HepG2 (cell line): ENCODE data around the gene FAM161A. TPM values are rescaled to one million over a fixed set of nuclear protein-coding genes. Genes with fewer than 3 reads are reported as not detected.

Experiments
- ARNT2 ChIP-seq: sonication (generic); formaldehyde crosslinking; IDR thresholded peaks from 2 replicates; pipeline ENCODE4 v1.8.0; 2022; ENCODE audit warnings: mild to moderate bottlenecking, low read depth, missing genetic modification reagents, moderate library complexity
- BATF2 ChIP-seq: sonication (generic); formaldehyde crosslinking; IDR thresholded peaks from 2 replicates; pipeline ENCODE4 v1.8.0; 2022; ENCODE audit warnings: mild to moderate bottlenecking, missing genetic modification reagents, moderate library complexity
- HOXD1 ChIP-seq: sonication (generic); formaldehyde crosslinking; IDR thresholded peaks from 2 replicates; pipeline ENCODE4 v1.5.0; 2020; ENCODE audit warnings: missing genetic modification reagents
- KDM6A ChIP-seq: IDR thresholded peaks from 2 replicates; pipeline ENCODE4 v1.6.1; 2016; ENCODE audit warnings: low read depth
- MBD4 ChIP-seq: IDR thresholded peaks from 2 replicates; pipeline ENCODE4 v1.6.1; 2012; ENCODE audit warnings: low read length, inconsistent platforms, borderline replicate concordance
- NFE2L2 ChIP-seq: fragments of 150-350 bp; IDR thresholded peaks from 2 replicates; pipeline ENCODE4 v1.6.1; 2014; ENCODE audit warnings: low read length
- NONO ChIP-seq, 2 experiments: fragments of 450-650 bp in 1 of 2; sonication (generic) in 1 of 2; formaldehyde crosslinking in 1 of 2; IDR thresholded peaks in 1 of 2; conservative IDR thresholded peaks in 1 of 2; 2 replicates each; pipeline versions ENCODE4 v1.6.1 to v1.8.0; 2017 to 2022; ENCODE audit warnings: mild to moderate bottlenecking in 1 of 2, missing genetic modification reagents in 1 of 2, moderate library complexity in 1 of 2
- PHF21A ChIP-seq: sonication (generic); formaldehyde crosslinking; IDR thresholded peaks from 2 replicates; pipeline ENCODE4 v1.5.0; 2020; ENCODE audit warnings: mild to moderate bottlenecking, missing genetic modification reagents
- SATB2 ChIP-seq: sonication (generic); formaldehyde crosslinking; IDR thresholded peaks from 2 replicates; pipeline ENCODE4 v1.5.0; 2020; ENCODE audit warnings: missing genetic modification reagents
- SP2 ChIP-seq: sonication (generic); formaldehyde crosslinking; IDR thresholded peaks from 2 replicates; pipeline ENCODE4 v1.5.1; 2020; ENCODE audit warnings: mild to moderate bottlenecking, missing genetic modification reagents
- SRSF1 ChIP-seq: fragments of 200-400 bp; formaldehyde crosslinking; optimal IDR thresholded peaks from 2 replicates; pipeline ENCODE3; 2017; ENCODE audit warnings: mild to moderate bottlenecking, low read depth, low read length, moderate library complexity
- ZFP62 ChIP-seq: sonication (generic); formaldehyde crosslinking; IDR thresholded peaks from 2 replicates; pipeline ENCODE4 v1.4.0; 2020; ENCODE audit warnings: missing genetic modification reagents
- ZHX1 ChIP-seq: sonication (generic); formaldehyde crosslinking; IDR thresholded peaks from 2 replicates; pipeline ENCODE4 v1.8.1; 2022; ENCODE audit warnings: low read depth, mild to moderate bottlenecking, missing genetic modification reagents
- ZNF501 ChIP-seq: sonication (generic); formaldehyde crosslinking; IDR thresholded peaks from 2 replicates; pipeline ENCODE4 v1.5.1; 2020; ENCODE audit warnings: mild to moderate bottlenecking, moderate library complexity, missing genetic modification reagents
- ZNF570 ChIP-seq: sonication (generic); formaldehyde crosslinking; IDR thresholded peaks from 2 replicates; pipeline ENCODE4 v1.4.0; 2020; ENCODE audit warnings: mild to moderate bottlenecking, missing genetic modification reagents, borderline replicate concordance
- ZNF577 ChIP-seq: sonication (generic); formaldehyde crosslinking; IDR thresholded peaks from 2 replicates; pipeline ENCODE4 v1.4.0; 2020; ENCODE audit warnings: mild to moderate bottlenecking, low read depth, missing genetic modification reagents, borderline replicate concordance
- ZNF644 ChIP-seq: IDR thresholded peaks from 2 replicates; pipeline ENCODE4 v1.6.1; 2016; ENCODE audit warnings: low read depth
- ZNF710 ChIP-seq: sonication (generic); formaldehyde crosslinking; IDR thresholded peaks from 2 replicates; pipeline ENCODE4 v1.5.0; 2020; ENCODE audit warnings: mild to moderate bottlenecking, missing genetic modification reagents, borderline replicate concordance
- ZSCAN21 ChIP-seq: sonication (generic); formaldehyde crosslinking; IDR thresholded peaks from 2 replicates; pipeline ENCODE4 v1.8.0; 2022; ENCODE audit warnings: mild to moderate bottlenecking, missing genetic modification reagents, moderate library complexity, borderline replicate concordance
- polyA plus RNA-seq, 8 experiments: library from polyadenylated mRNA; depleted of rRNA in 3 of 8; stranded (reverse) in 7 of 8; unstranded in 1 of 8; fragments of >200 nt; fragmentation: Illumina TruSeq in 4 of 8; extraction: Trizol in 4 of 8; gene quantifications; 2 replicates each; pipeline versions ENCODE4 v1.2.1 to v1.2.3, GENCODE V29; 2011 to 2016; ENCODE audit warnings: low read depth in 4 of 8, missing spikeins in 1 of 8, mixed read lengths in 1 of 8; ENCODE audit not compliant: insufficient read depth in 1 of 8
- total RNA-seq, 5 experiments: library from RNA; depleted of rRNA; stranded (reverse); fragments of >200 nt; fragmentation: Illumina TruSeq; extraction: Trizol; gene quantifications; 2 replicates each; pipeline ENCODE4 v1.2.3, GENCODE V29; 2016; ENCODE audit warnings: low read depth in 1 of 5

Gene FAM161A
- total and polyA plus RNA-seq, 2 of the 13 experiments (the other 11 are each of a cell fraction or from before 2014, with no cell fraction given): 2.7 to 3.4 TPM

- TF ChIP-seq ZNF710 (CRISPR knock-in tag): peak; percentile 37; the same call in 1 of the 2 replicates
- TF ChIP-seq HOXD1 (CRISPR knock-in tag): no peak; the same call in 1 of the 2 replicates
- TF ChIP-seq ARNT2: no peak
- peak; percentile 75 for TF ChIP-seq SRSF1
- peak; percentile 81; the same call in 1 of the 2 replicates for TF ChIP-seq ZSCAN21 (CRISPR knock-in tag)
- TF ChIP-seq ZFP62 (CRISPR knock-in tag): no peak
- TF ChIP-seq BATF2 (CRISPR knock-in tag): no peak
- no peak for TF ChIP-seq SATB2
- no peak for TF ChIP-seq ZNF577 (CRISPR knock-in tag)
- TF ChIP-seq ZNF570 (CRISPR knock-in tag): no peak
- no peak for TF ChIP-seq NONO (IDR thresholded peaks at IDR 0.05)
- TF ChIP-seq NONO (CRISPR knock-in tag; conservative IDR thresholded peaks at IDR 0.05): peak; percentile 89
- no peak for TF ChIP-seq MBD4
- TF ChIP-seq ZNF644 (CRISPR knock-in tag): peak; percentile 46; the same call in 1 of the 2 replicates
- no peak; the same call in 1 of the 2 replicates for TF ChIP-seq KDM6A (CRISPR knock-in tag)
- 0 out of 2 replicates have a peak, but pooled peaks have one; percentile 62 for TF ChIP-seq PHF21A
- TF ChIP-seq ZHX1 (CRISPR knock-in tag): peak; percentile 92; the same call in 1 of the 2 replicates
- peak; percentile 93 for TF ChIP-seq SP2 (CRISPR knock-in tag)
- TF ChIP-seq ZNF501 (CRISPR knock-in tag): peak; percentile 87
- peak; percentile 40; the same call in 1 of the 2 replicates for TF ChIP-seq NFE2L2
These were observed 881 bp upstream of the FAM161A start (continued) for GRCh38 chr2:61854564-61855317.
